ELR (cell line): ENCODE measurements around the gene TMEM109.

Experiments
- DNase-seq: peaks from one replicate; pipeline ENCODE4 v3.0.0-alpha.2; 2015; ENCODE audit warnings: low read depth

The TMEM109 gene

DNA sequence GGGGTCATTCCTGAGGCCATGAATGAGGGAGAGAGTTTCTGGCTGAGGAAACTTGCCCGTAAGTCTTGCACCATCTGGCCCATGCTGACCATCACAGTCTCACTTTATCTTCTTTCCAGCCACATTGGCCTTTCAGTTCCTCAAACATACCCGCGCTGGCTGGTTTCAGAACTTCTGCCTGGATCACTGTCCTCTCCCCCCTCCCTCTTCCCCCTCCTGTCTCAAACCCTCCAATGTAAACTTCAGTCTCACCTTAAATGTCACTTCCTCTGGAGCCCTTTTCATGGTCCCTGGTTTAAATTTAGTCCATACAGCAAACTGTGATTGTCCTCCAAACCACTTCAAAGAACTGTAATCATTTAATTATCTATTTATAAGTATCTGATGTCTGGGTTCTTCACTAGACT lies 3.7 kb upstream of the TMEM109 start:
- DNase-seq = no peak

DNA sequence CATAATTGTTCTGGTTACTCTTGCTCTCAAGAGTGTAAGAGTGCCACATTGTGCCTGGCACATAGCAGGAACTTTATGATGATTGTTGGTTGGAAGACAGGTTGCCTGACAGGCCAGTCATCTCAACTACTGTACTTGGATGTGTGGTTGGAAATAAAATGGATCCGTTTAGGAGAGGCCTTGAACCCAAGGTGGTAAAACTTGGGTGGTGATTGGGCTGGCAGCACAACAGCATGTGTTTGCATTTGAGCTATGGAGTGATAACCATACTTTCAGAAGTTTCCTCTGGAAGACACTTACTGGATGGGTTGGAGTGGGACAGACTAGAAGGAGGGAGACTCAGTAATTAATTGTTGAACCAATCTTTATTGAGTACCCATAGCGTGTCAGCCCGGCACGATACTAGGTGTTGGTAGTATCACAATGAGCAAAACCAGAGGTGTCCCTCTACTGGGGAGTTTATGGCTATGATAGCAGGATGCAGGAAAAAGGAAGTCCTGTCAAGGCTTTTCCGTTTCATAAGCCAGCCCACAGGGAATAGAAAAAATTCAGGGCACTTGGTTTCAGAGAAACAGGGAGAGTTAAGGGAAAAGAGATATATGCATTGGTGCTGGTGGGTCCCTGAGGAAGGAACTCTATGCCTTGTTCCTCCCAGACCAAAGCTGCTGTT lies 3.1 kb upstream of the TMEM109 start:
- DNase-seq = peak; percentile 31

DNA sequence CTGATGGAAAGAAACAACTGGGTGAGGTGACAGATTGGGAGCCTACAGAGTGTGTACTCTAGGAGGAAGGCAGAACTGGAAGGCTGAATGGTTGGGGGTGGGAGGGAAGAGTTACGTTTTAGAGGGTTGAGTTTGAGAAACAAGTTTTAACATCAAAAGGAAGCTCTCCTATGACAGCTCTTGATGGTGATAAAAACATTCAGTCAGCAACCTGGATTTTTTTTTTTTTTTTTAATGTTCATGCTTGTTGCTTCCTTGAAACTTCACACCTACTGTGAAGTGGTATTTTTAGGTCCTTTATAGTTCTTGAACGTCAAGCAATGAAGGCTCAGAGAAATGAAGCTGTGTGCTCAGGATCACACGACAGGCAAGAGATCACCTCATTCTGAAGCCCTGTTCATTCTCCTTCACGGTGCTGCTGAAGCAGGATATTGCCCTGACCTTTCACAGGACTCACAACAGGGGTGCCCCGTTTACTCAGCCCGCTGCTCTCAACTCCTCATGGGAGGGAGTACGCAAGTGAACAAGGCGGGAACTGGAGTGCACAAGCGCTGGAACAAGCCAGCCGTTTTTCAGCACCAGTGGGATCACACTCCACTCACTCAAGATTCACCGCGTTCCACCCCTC lies 1.6 kb upstream of the TMEM109 start:
- no peak for DNase-seq

DNA sequence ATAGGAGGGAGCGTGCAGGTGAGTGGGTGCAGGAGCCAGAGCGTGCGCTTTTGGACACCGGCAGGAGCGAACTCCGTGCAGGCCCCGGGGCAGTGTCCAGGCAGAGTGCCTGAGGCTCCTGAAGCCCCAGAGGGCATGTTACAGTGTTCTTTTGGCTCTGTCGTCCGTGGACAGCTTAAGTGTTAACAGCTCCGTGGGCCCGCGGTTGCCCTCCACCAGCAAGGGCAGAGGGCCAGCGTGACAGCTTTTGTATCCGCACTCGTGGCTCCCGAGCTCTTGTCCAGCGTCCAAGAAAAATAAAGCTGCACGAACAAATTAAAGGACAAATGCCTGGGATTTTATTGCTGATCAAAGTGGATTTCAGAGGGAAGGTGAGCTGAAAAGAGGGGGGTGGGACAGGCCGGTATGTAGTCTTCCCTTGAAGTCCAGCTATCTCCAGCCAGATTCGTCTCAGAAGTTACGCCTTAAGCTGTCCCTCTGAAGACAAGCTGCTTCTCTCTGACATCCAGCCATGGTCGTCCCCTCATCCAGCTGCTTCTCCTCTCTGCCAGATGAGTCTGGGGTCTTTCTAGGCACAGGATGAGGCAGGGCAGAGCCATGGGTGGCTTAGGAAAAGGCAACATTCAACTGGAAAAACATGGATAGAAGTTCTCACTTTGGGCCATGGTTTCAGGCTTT lies 968 bp upstream of the TMEM109 start:
- no peak for DNase-seq

DNA sequence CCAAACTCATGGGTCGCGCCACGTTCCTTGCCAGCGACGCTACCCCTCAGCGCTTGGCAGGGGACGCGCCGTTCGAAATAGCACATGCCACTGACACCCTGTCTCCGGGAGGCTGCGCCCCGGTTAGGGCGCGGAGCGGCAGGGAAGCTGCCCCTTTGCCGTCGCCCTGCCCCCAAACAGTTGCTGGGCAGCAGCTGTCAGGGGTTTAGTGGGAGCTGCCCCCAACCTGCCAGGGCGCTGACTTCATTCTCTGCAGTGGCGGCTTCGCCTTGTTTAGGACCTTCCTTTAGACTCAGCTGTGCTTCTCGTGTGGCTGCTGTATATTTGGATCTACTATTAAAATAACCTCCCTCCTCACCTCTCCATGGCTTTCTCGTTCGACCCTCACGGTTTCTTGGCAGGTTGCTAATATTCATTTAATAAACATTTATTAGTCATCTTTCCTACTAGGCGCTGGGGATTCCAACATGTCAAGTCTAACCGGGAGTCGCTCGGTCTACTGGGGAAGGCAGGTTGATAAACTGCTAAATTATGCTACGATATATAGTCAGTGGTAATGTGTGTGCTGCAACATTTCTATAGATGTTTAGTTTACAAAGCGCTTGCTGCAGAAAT lies 782 bp downstream of the TMEM109 start:
- peak; percentile 63 for DNase-seq

DNA sequence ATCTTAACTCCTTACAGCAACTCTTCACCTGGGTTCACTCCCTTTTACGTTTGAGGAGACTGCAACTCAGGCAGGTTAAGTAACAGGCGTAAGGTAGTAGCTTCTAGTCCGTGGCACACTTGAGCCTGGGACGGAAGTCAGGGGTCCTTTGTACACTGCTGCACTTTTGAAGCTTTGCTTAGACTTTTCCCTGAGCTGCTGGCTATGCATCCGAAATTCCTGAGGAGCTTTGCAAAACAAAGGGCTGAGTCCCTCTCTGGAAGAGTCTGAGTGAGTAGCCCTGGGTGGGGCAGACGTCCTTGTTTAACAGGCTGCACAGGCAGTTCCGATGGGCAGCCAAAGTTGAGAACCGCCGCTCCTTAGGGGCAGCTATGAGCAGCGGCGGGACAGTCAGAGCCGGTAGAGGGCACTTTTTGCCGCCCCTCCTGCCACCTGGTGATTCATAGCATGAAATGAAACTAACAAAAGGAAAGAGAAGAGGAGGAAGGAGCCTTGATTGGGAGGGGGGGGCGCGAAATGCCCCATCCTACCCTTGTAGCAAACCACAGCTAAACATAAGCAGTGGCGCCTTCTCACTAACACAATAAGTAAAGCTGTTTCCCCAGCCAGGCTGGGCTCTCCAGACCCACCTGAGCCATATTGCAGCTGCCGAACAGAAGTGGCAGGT lies 1.4 kb downstream of the TMEM109 start:
- DNase-seq = peak; percentile 83

DNA sequence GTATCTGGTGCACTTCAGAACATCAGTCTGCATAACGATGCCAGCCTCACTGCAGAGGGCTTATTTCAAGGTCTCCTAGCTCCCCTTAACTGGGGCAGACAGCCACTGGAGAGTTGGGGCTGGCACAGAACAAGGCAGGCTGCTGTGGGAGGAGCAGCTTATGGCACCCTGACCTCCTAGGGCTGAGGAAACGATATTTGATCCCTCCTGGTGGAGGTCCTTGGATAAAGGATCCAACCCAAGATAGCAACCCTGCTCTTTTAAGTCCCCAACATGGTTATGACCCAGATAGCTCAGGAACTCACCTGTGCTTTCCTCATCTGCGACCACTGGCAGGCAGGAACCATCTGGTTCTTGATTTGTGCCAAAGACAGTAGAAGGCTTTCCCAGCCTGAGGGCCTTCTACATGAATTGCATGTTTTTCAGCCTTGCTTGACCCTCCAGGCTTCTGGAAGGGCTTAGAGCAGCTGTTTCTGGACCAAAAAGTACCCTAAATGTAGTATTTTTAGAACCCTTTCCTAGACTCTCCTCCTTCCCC lies 2.8 kb downstream of the TMEM109 start:
- no peak for DNase-seq

DNA sequence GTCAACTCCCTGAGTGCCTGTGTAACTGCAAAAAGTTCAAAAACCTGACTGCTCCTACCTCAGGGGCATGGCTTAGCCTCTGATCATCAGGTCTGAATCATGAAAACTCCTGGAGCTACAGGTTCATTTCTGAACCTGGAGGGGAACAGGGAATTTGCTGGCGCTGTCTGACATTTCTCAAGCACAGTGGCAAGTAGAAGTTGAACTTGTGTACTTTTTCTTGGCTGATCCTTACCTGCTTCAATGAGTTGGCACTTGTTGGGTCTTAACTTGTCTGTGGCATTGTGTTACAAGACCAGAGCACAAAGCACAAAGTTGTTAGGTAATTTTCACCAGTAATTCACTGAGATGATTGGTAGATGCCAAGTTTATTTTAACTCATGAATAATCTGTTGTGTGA lies 3.3 kb downstream of the TMEM109 start:
- no peak for DNase-seq

DNA sequence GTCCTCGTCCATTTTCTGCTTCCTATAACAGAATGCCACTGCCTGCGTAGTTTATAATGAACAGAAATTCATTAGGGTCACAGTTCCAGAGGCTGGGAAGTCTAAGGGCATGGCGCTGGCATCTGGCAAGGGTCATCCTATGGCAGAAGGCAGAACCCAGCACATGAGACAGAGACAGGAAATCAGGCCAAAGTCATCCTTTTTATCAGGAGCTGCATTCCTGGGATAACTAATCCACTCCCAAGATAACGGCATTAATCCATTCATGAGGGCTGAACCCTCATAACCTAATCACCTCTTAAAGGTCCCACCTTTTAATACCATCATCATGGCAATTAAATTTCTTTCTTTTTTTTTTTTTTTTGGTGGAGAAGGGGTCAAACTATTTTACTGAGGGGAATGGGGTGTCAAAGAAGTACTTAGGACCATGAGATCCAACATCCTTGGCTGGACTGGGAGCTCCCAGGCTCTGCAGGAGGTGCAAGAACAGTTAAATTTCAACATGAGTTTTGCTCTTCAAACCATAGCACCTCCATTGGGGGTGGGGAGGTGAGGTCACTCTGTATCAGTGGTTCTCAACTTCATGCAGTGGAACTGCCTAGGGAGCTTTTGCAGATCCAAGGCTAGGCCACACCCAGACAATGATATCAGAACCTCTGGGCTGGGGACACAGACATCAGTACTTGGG lies 4.4 kb downstream of the TMEM109 start:
- DNase-seq = no peak

DNA sequence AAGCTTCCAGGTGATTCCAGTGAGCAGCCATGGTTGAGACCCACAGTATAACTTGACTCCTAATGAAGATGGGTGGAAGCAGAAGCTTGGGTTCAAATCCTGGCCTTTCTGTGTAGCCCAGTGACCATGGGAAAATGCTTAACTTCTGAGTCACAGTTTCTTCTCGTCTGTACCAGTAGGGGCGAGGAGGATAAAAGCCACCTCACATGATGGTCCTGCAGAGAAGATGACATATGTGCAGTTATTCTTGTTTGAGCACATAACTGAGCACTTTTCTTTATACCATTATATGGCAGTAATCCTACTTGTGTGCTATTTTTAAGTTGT lies 4.9 kb downstream of the TMEM109 start:
- peak; percentile 75 for DNase-seq

DNA sequence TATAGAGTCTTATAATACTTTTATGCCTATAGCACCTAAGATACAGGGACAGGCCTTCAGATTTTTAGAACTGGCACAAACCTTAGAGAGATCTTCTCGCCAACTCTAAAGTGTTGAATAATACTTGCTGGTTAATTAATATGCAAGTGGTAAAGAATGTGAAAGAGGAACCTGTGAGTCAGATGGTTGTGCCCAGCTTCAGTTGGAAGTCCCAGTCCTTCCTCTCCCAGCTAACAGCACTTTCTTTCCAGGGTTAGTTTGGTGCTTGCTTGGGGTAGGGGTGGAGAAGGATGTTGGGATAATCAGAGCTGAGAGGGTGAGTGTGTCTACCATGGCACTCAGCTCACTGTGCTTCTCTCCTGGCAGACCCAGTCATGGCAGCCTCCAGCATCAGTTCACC lies 5.4 kb downstream of the TMEM109 start:
- DNase-seq = peak; percentile 14

DNA sequence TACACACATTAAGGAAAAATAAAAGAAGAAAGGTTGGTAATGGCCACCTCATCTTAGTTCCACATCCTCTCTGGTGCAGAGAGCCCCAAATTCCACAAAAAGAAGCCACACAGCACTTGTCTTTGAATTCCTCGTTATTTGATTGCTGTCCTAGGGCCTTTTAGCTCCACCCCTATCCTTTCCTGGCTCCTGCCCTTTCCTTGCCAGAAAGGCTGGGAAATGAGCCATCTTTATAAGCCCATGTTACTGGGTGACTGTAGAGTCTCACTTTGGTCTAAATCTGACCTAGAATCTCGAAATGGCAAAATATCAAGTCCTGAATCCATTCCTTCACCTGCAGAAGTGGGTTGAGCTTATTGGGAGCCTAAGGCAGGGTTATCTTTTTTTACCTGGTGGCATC lies 6.0 kb downstream of the TMEM109 start:
- DNase-seq = no peak

DNA sequence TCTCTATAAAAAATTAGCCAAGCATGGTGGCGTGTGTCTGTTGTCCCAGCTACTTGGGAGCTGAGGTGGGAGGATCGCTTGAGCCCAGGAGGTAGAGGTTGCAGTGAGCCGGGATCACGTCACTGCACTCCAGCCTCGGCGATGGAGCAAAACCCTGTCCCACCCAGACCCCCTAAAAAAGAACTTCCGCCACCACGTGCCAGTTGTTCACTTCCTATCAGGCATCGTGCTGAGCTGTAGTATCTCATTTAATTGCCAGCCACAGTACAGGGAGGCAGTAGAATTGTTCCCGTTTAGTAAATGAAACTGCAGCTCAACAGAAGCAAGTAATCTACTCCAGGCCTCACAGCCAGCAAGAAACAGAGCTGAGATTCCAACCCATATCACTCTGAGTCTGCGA lies 7.3 kb downstream of the TMEM109 start:
- no peak for DNase-seq

DNA sequence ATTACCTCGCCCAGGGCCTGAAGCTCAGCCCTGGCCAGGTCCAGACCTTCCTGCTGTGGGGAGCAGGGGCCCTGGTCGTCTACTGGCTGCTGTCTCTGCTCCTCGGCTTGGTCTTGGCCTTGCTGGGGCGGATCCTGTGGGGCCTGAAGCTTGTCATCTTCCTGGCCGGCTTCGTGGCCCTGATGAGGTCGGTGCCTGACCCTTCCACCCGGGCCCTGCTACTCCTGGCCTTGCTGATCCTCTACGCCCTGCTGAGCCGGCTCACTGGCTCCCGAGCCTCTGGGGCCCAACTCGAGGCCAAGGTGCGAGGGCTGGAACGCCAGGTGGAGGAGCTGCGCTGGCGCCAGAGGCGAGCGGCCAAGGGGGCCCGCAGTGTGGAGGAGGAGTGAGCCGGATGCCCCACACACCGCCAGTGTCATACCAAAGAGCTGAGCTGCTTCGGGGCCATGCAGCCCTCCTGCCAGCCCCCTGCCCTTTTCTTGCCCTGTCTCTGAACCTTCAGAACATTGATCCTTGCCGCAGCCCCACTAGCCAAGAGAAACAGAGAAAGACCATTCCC lies 7.9 kb downstream of the TMEM109 start:
- no peak for DNase-seq

DNA sequence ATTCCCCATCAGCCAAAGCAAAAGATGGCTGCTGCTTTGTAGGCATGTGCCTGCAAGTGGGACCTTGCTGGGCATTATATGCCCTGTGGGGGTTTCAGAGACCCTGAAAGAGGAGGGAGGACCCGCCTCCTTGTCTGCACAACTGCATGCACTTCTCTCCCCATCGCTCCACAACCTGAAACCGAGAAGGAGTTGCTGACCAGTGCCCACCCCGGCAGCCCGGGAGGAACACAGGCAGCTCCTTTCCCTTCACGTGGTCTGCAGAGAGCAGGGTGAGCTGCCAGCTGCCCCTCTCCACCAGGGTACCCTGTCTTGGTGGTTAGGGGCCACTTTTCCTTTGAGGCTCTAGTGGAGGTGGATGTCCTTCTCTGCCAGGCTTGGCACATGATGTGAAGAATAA lies 8.9 kb downstream of the TMEM109 start:
- no peak for DNase-seq

DNA sequence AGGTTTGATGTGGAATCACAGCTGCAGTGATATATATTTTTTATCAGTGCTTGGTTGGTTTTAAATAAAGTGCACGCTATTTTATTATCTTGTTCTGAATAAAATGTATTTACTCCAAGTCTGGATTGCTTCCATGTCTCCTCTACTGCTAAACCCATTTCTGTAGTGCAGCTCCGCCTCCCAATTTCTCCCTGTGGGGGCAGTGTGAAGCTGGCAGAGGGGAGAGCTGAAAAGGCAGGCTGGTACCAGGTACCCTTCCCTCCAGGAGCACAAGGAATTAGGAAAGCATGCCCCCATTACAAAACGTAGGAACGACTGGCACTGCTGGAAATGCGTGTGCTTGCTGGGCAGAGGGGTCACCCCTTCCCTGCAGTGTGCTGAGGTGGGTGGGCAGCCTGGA lies 9.4 kb downstream of the TMEM109 start:
- DNase-seq = no peak

DNA sequence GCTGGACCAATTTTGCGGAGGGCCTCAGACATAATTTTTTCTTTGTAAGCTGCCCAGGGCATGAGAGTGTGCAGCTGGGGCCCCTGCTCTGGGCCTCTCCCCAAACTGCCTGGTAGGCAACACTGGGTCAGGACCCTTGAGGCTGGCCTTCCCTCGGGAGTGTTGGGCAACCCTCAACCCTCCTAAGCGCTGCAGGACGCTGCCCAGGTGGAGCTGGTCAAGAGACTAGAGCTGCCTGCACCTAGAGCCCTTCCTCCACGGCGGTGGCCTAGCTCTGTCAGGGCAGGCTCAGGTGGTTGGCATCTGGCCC lies 9.8 kb downstream of the TMEM109 start:
- DNase-seq = no peak

DNA sequence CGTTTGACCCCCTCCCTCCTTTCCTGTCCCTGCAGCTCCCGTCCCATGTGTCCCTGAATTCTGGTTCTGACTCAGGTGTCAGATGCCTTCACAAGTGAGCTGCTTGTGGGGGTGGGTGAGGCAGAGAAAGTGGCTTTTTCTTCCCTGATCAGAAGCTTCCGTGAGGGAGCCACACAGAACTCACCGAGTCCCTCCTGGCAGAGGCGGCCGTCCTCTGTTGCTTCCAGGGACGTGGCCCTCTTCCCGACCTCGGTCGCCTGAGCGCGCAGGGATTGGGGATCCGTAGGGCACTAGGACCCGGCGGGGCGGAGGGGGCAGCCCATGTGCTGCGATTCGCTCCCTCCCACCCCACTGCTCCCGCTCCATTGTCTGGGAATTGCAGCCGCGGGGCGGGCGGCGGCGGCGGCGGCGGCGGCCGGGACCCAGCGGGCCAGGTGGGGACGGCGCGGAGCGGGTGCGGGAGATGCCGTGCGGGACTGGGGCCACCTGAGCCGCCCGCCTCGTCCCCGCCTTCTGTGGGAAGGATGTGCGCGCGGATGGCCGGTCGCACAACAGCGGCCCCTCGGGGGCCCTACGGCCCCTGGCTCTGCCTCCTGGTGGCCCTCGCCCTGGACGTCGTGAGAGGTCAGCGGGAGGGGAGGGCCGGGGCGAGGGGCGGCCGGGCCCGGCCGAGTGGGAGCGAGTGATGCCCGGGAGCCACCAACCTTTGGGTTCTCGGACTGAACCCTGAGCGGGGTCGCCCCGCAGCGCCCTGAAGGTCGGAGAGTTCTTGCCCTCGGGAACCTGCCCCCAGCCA lies 10.3 kb downstream of the TMEM109 start, which contains the start of gene TMEM132A:
TMEM132A (plus strand) TSS at position 351 of the 796 bp plus-strand sequence; CDS start at position 525, 174 bp downstream.
- DNase-seq = peak; percentile 81

DNA sequence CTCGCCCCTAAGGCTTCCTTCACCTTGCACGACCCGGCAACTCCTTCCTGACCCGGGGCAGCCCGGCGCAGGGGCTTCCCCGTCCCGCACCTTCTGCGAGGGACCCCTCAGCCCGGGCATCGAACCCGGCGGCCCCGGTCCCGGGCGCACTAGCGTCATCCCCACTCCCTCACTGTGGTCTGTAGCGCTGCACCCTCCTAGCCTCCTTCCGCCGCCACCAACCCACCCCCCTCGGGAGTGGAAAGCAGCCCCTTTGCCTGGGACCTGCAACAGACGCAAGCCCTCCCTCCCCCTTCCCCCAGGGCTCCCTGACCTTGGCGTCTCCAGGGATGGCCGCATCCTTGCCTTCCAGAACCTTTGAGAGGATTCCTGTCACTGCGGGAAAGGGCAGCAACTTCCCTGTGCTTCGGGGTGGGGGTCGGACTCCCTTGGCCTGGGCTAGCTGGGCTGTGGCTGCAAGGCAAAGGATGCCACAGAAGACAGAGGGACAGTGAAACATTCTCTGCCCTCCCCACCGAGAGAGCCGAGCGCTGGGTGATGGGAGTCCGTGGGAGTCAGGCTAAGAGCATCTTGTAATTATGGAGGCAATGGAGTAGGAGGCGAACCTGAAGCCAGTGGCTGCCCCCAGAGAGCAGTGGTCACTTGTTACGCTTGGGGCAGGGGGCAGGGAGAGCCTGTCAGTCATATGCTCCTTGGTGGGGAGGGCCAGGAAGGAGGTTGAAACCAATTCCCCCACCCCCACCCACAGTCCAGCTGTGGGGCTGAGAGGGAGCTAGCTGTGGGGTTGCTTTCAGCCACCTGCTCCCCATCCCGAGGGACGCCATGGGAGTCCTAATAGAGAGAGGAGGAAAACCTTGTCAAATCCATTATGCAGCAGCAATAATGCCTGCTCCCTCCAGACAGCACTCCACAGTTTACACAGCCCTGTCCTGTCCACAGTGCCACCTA lies 11.2 kb downstream of the TMEM109 start:
- DNase-seq = peak; percentile 33

DNA sequence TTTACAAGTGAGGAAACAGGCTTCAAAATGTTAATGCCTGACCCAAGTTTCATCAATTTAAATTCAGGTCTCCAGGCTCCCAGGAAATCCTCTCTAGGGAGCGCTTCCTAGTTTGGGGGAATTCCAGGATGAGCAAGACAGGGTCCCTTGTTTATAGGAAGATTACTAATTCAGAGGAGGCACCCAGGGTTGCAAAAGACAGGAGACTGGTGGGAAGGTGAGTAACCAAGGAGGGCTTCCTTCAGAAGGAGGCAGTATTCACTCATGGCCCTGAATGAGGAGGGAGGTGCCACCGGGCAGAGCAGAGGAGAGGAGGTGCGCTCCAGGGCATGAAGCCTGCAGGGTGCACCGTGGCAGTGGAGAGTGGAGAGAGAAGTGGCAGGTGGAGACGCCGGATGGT lies 11.9 kb downstream of the TMEM109 start:
- peak; percentile 96 for DNase-seq
